Lower leg skin (tissue), 4 donors: ENCODE measurements around the gene CDH3. TPM values are rescaled to one million over a fixed set of nuclear protein-coding genes. Genes with fewer than 3 reads are reported as not detected.

Source experiments
- DNase-seq, 2 donors: peaks; one replicate each; pipeline ENCODE4 v3.0.0-alpha.2; 2019; ENCODE audit warnings: low spot score in 2 of 2
- H3K4me3 ChIP-seq: fragments of 200-600 bp; sonication (generic); 2 replicates; pipeline ENCODE4 v1.5.1; 2017; ENCODE audit warnings: mild to moderate bottlenecking, low read depth; ENCODE audit not compliant: poor library complexity, severe bottlenecking
- POLR2A ChIP-seq, 2 donors: fragments of 450-650 bp; IDR thresholded peaks; one replicate each; pipeline ENCODE4 v1.6.1; 2016 to 2017; ENCODE audit warnings: antibody characterized with exemption in 2 of 2, mild to moderate bottlenecking in 1 of 2, moderate library complexity in 1 of 2
- WGBS, 2 donors: methylation state at CpG; one replicate each; pipeline ENCODE4 v1.1.5; 2018; 5-methylcytosine and 5-hydroxymethylcytosine counted together
- intact Hi-C: fragments of 100-400 bp; cut with DNase I; formaldehyde crosslinking; loops from one replicate; pipeline ENCODE4 v1.15.0; 2023; ENCODE audit warnings: low total_unique reads
- total RNA-seq, 4 donors: library from RNA; depleted of rRNA; stranded (reverse); fragments of >200 nt; gene quantifications; one replicate each; pipeline ENCODE4 v1.1.0, GENCODE V29; 2016
- TF ChIP-seq, protein P1 (sequence below), 3 donors: fragments of 450-650 bp; IDR thresholded peaks; one replicate each; pipeline ENCODE4 v1.5.1; 2016; ENCODE audit warnings: antibody characterized with exemption in 3 of 3, mild to moderate bottlenecking in 3 of 3, moderate library complexity in 2 of 3

Gene CDH3
- total RNA-seq, 4 donors from 2014 or later = 34.1 to 43.9 (median 39.7) TPM

DNA sequence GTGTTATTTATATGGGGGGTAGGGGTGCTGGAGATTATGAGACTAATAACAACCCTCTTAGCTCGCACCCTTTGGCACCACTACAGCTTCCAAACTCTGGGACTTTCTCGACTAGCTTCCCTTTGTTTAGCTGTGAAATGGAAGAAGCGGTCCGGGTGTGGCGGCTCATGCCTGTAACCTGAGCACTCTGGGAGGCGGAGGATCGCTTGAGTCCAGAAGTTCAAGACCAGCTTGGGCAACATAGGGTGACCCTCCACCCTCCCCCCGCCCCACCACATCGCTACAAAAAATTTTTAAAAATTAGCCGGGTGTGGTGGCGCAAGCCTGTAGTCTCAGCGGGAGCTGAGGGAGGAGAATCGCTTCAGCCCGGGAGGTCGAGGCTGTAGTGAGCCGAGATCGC is 814 bp upstream of the CDH3 start:
- intact Hi-C loops = no loop called here
- 6 to 15% methylated on average over 17 of the region's 17 CpGs for WGBS, 2 donors
- TF ChIP-seq, protein P1, sequence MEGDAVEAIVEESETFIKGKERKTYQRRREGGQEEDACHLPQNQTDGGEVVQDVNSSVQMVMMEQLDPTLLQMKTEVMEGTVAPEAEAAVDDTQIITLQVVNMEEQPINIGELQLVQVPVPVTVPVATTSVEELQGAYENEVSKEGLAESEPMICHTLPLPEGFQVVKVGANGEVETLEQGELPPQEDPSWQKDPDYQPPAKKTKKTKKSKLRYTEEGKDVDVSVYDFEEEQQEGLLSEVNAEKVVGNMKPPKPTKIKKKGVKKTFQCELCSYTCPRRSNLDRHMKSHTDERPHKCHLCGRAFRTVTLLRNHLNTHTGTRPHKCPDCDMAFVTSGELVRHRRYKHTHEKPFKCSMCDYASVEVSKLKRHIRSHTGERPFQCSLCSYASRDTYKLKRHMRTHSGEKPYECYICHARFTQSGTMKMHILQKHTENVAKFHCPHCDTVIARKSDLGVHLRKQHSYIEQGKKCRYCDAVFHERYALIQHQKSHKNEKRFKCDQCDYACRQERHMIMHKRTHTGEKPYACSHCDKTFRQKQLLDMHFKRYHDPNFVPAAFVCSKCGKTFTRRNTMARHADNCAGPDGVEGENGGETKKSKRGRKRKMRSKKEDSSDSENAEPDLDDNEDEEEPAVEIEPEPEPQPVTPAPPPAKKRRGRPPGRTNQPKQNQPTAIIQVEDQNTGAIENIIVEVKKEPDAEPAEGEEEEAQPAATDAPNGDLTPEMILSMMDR (IDR thresholded peaks at IDR 0.05) = no peak
- no peak for TF ChIP-seq POLR2A (IDR thresholded peaks at IDR 0.05)
- no peak overlapping the region for H3K4me3 ChIP-seq
- no peak for DNase-seq

DNA sequence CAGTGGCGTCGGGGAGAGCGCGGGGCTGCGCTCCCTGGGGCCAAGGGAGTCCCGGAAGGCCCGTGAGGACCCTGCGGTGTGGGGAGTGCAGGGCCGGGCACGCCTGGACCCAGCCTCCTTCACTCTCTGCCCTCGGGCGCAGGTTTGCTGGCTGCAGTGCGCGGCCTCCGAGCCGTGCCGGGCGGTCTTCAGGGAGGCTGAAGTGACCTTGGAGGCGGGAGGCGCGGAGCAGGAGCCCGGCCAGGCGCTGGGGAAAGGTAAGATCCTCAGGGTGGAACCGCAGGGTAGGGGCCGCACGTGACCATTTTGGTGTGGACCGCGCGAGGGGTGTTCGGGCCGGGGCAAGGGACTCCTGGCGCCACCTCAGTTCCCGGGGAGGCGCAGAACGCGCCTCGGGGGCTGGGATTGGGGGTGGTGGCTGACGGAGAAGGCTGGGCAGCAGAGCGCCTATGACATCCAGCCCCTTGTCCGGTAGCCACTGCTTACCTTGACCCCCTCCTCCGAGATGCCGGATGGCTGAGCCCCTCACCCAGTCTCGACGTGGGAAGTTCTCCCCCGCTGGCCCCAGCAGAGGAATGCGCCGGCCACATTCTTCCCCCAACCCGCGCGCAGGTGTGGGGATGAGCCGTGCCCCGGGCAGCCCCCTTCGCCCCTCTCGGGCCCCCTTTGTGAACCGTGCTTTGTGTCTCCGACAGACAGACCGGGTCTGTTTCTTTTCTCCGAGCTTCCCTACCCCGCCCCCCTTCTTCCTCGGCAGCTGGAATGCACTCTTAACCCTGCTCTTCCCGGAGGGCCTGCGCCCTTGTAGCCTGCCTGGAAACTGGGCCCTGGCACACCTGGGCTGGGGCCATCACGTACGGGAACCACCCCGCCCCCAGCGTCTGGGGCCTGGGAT is 631 bp downstream of the CDH3 start:
- intact Hi-C loops = no loop called here
- H3K4me3 ChIP-seq = peak overlapping the region; percentile 5
- DNase-seq = no peak
- WGBS, 2 donors = 2% methylated on average over 30 to 59 of the region's 66 CpGs
- TF ChIP-seq POLR2A (IDR thresholded peaks at IDR 0.05) = no peak
- TF ChIP-seq, protein P1 (IDR thresholded peaks at IDR 0.05) = no peak

DNA sequence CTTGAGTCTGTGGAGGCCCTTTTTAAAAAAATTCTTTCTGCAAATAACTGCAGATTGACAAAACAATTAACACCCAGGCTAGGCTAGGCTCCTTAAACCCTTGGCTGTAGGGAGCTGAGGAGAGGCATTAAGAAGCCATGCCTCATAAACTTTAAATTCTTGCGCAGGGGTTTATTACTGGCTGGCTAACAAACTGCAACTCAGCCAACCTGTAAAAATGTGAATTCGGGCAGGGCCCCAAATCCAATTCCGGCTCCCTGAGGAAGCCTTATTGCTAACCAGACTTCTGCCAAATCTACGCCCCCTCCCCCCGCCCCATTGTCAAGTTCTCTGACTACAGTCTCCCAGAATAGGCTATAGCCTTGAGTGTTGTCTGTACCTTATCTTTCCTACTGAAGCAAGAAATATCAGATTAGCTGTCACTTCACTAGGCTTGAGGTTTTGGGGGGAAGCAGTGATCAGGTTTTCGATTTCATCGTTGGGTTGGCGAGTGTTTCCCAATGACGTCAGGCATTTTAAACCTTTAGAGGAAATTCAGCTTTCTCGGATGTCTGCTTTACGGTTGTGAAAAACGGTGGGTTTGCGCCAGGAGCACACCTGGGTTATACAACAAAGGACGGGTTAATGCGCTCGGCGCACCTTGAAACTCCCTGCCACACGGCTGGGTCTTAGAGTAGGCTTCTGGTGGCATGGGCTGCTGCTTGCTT is 2.0 kb downstream of the CDH3 start:
- TF ChIP-seq, protein P1 (IDR thresholded peaks at IDR 0.05) = no peak
- no peak for TF ChIP-seq POLR2A (IDR thresholded peaks at IDR 0.05)
- no peak for DNase-seq
- 31 to 44% methylated on average over 18 of the region's 18 CpGs for WGBS, 2 donors
- H3K4me3 ChIP-seq = no peak overlapping the region
- intact Hi-C loops = no loop called here

DNA sequence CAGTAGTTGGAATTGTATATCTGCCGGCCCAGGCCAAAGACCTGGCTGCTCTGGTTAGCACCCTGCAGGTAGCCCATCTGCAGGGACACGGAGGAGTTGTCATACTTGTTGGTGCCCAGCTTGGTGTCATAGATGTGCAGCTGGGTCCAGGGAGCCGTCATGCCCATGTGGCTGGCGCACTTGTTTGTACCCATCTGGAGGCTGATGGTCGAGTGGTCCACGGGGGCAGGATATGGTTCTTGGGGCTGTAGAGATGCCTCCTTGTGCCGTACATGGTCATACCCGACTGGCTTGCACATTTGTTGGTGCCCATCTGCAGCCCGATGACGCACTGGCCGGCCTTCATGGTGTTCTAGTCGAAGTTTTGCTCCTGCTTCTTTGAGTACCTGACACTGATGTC is 6.0 kb downstream of the CDH3 start:
- intact Hi-C loops = no loop called here
- 92 to 93% methylated on average over 11 to 12 of the region's 12 CpGs for WGBS, 2 donors
- DNase-seq = no peak
- H3K4me3 ChIP-seq = no peak overlapping the region
- TF ChIP-seq, protein P1 (IDR thresholded peaks at IDR 0.05) = no peak
- no peak for TF ChIP-seq POLR2A (IDR thresholded peaks at IDR 0.05)

DNA sequence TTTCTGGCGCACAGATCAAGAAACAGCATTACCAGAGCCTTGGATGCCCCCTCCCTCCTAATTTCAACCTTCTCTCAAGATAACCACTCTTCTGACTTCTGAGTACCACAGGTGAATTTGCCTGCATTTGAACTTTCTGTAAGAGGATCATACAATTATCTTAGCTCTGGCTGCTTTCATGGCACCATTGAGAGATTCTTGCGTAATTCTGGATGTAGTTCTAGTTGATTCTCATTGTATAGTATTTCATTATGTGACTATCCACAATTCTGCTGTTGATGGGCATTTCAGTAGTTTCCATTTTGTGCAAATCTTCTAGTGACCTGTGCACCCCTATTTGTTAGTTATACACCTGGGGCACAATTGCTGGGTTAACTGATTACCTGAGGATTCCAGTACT is 7.5 kb downstream of the CDH3 start:
- intact Hi-C loops = no loop called here
- TF ChIP-seq POLR2A (IDR thresholded peaks at IDR 0.05) = no peak
- TF ChIP-seq, protein P1 (IDR thresholded peaks at IDR 0.05) = no peak
- 94 to 98% methylated on average over 2 of the region's 2 CpGs for WGBS, 2 donors

More for the DNA sequence above, 7.5 kb downstream of the CDH3 start:
- no peak for DNase-seq
- H3K4me3 ChIP-seq = no peak overlapping the region
